HG02840 (cell line): ENCODE data around the gene PAFAH1B1.

ENCODE experiments used
- ATAC-seq: cut with Tn5 transposase; IDR thresholded peaks from one replicate; pipeline ENCODE4 v1.9.1; 2021; ENCODE audit warnings: mild to moderate bottlenecking, moderate library complexity, moderate number of reproducible peaks; ENCODE audit not compliant: unreplicated experiment, low FRiP score

Gene PAFAH1B1

DNA sequence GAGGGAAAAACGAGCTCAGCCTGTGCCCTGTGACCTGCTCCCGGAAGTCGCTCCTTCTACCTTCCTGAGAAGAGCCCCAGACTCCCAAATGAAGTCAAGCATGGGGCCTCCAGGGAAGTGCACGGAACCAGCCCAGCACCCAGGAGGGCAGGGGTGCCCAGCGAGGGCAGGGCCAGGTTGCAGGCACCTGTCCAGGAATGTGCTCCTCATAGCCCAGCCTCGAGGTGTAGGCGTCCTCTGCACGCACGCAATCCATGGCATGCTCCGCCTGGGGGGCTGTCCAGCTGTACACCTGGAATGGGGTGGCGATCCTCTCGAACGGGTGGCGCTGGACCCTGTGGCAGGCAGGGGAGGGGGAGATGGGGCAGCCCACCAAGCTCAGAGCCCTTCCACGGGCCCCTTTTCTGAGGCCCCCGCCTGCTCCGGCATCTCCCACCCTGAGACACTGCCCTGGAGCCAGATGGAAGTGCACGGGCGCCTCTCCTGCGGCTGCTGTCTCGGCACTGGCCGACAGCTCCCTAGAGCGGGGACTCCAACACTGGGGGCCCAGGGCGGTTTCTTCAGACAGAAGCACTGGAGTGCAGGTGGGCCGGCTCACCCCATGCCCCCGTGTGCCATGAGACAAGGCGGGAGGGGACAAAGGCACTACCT is 107.2 kb downstream of the PAFAH1B1 start:
- no peak for ATAC-seq

DNA sequence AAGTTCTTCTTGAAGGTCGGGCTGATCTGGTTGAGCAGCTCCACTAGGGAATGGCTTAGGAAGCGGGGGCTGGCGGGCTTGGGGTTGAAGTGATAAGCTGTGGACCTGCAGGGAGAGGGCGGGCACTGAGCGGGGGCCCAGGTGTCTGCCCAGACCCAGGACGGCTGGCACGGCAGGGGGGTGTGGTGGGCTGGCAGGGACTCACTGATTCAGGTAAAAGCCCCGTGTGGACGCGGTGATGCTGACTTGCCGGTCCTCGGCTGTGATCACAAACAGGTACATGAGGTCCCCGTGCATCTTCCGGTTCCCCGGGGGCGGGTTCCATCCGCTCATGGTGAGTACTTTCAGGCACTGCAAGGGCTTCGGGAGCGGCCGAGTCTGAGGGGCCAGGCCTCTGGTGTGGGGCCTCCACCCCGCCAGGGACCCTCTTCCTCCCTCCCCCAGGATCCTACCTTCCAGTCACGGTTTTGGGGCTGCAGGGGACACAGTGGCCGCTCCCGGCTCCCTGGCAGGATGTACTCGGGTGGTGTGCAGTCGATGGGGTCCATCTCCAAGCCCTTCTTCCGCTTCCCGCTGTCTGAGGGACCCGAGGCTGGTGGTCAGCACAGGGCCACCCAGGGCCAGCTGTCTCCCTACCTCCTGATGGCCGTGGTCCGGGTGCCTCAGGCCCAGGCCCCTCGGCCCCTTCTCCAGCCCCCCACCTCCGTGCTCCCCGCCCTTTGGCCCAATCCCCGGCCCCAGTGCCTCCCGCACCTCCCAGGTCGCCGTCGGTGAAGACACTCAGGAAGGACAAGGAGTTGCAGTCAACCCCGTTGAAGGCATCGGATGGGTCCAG is 107.9 kb downstream of the PAFAH1B1 start:
- ATAC-seq = no peak

DNA sequence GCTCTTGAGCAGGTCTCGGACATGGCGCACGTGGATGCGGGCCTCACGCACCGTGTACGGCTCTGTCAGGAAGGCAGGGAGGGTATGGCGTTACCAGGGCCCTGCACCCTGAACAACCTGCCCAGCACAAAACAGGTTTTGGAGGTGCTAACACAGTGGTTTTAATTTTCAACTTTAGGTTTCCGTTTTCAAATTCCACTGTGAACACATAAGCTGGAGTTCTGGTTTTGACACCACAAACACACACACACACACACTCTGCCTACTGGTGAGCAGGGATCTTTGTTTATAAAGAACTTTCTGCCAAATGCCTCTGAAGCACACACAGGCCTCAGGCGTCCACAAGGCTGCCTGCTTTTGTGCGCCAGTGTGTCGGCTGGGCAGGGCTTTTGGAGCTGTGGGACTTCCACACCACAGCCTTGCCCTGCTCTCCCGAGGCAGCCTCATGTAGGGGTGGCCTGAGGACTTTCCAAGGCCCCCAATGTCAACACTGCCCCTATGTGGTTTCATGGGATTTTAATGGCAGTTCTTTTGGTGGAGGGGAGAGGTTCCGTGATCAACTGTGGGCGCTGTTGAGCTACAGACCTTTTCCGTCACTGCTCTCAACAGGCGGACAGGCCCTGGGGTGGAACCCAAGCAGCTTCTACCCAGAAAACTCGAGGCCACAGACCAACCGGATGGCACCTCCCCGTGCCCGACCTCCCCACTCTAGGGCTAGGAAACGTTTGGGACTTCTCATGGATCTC is 108.7 kb downstream of the PAFAH1B1 start:
- ATAC-seq = no peak

DNA sequence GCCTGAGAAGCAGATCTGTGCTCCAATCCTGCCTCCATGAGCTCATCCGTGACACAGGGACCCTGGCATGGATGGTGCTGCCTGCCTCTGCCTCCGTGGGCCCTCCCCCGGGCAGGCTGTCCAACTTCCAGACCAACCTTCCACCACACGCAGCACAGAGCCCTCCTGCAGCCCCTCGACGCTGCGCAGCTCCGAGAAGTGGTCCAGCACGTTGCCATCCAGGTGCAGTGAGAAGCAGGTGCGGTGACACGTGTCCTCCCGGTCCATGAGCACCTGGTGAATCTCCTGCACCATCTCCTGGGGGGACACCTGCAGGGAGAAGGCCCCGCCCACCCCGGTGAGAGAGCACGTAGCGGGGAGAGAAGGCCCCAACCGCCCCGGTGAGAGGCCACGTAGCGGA is 109.7 kb downstream of the PAFAH1B1 start:
- ATAC-seq = no peak

DNA sequence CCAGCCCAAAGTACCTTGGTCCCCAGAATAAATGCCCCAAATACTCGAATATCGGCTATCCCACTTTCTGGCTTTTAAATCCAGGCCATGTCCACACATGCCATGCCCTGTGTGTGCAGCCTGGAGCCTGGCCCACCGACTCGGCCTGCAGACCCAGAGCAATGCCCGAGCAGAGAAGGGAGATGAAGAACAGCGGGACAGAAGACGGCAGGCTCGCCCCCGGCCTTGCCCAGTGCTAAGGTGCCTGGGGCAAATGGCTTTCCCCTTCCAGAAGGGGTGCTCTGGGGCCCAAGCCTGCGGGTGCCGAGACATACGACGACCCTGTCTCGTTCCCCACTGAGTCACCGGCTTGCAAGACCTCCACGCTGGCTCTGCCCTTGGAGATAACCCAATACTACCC is 110.2 kb downstream of the PAFAH1B1 start:
- no peak for ATAC-seq

DNA sequence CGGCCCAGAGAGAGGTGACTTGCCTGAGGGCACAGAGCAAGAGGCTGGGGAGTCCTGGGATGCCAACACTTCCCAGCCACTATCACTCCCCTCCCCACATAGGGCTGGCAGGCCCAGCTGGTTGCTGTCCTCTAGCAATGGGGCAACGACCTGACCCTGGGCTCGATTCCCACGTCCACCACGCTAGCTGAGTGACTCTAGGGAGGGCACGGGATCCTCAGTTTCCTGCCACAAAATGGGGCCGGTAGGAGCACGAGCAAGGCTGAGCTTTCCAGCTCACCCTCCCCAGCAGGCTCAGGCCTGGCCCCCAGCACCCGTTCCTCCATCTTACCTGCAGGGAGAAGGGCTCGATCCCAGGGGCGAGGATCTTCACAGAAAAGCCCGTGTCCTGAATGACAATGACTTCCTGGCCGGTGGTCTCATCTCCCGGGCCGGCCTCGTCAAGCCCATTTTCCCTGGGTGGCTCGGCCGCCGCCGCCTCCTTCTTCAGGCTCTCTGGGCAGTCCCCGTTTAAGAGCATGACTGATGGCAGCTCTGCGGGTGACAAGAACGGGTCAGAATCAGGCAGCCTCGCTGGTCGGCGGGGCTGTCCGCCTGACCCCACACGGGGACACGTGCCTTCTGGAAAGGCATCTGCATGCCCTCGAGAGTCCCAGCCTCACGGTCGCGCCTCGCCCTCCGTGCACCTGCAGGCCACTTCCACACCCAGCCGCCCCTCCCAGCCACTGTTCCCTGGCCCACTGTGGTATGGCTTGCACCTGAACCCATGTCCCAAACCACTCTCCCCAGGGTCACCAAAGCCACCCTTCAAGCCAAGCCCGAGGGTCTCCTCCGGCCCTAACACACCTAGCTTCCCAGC is 110.8 kb downstream of the PAFAH1B1 start:
- no peak for ATAC-seq

DNA sequence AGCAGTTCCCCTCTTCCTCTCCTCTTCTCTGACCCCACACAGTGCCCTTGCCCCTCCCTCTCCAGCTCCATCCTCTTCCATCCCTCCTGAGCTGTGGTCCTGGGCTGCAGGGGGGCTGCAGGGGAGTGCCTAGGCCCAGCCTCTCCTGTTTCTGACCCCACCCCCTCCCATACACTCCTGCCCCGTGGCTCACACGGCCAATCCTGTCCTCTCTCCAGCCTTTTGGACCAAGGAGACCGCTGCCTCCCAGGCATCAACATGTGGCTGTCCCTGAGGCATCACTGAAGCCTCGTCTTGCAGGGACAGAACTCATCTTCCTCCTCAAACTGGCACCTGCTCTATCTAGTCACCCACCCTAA is 111.4 kb downstream of the PAFAH1B1 start:
- ATAC-seq = no peak

DNA sequence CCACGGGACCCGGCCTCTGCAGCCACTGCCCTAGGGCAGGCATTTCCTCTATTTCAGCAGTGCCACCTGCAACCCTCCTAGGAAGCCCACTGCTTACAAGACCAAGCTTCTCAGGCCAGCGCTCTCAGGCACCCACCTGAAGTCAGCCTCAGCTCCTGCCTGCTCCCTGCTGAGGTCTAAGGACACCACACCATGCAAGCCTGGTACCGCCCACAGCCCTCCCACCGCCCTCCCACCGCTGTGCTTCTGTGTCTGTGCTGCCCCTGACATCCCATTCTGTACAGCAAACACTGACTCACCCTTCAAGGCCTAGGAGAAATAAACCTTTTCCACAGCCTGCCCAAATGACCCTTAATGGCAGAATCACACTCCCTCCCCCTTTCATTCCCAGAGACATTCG is 111.8 kb downstream of the PAFAH1B1 start:
- ATAC-seq = no peak

DNA sequence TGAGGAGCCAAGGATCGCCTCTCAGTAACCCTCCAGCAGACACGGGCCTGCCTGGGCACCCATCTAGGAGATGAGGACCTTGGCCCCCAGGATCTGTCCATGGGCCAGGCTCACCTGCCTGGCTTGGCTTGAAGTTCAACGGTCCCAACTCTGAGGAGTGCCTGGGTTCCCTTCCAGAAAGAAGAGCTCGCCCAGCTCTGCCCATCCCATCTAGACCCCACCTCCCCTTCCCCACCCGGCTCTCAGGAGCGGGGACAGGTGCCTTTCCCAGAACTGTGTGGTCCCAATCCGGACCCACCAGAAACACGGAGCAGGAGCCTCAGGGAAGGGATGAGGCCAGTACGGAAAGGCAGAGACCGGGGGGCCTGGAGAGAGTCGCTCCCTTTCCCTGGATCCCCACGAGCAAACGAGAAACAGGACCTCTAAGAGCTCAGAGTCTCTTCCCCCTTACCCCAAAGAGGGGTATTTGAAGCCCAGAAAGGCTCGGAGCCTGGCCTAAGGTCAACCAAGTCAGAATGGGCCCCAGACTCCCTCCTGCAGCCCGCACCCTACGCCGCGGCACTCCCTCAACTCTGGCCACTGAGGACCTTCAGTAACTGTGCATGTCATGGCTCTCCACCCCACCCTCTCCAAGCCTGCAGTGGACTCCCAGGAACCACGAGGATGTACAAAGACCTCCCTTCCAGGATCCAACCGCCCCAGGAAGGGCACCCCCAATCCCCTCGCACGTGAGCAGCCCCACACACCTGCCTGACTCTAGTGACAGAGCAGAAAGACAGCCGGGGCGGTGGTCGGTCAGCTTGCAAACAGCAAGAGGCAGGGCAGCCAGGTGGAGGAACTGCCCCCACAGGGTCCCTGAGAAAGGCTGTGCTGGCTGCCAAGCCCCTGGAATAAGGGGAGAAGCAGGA is 112.7 kb downstream of the PAFAH1B1 start:
- no peak for ATAC-seq

DNA sequence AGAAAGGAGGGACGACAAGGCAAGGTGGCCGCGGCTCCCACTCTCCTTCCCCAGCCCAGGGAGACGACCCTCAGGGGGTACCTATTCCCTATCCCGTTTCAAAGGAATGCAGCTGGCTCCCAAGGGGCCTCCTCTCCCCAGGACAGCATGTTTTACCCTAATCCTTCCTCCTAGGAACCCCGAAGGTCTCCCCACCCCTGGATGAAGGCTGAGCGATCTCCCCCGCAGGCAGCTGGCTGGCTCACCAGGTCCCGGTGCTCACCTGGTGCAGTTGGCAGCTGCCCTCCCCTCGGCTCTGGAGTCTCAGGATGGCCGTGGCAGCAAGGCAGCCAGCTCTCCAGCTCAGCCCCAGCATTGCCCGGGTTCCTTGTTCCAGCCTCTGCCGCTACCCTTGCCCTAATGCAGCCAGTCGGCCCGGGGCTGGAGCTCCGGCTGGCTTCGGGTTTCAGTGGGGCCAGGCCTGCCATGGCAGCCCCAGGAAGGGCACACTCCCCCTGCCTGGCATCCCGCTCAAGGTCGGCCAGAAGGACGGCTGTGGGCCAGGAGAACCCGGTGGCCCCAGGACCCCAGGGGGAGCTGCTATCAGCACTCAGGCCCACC is 113.6 kb downstream of the PAFAH1B1 start:
- no peak for ATAC-seq

DNA sequence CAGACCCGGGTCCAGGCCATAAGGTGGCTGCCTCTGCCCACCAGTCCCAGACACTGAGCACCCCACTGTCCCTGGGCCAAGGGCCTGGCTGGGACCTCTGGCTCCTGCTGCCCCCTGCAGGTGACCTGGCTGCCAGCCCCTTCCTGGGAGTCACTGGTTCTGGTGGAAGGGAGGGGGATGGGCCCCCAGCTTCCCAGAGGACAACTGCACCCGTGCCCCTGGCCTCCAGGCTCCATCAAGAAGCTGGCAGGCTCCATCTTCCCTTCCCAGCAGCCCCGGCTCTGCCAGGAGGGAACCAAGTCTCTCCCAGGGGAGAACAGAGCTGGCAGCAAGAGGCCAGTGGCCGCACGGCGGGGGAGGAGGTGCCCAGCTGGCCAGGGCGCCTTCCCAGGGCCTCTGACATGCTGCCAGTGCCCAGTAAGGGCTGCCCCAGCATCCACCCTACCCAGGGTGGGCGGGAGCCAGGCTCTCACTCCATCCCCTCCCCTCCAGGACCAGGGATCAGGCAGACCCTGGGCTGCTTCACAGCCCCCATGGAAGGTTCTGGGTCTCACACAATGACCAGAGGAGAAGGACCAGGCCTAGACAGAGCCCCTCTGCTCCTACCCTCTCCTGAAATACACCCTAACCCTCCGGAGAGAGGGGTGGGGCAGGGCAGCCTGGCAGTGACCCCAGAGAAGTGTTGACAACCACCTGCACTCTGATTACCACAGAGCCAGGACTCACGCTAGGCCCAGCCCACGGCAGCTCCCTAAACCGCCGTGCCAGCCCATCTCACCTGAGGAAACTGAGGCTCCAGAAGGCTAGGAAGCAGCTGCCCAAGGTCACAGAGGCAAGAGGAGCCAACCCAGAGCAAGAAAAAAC is 114.5 kb downstream of the PAFAH1B1 start:
- ATAC-seq = no peak

DNA sequence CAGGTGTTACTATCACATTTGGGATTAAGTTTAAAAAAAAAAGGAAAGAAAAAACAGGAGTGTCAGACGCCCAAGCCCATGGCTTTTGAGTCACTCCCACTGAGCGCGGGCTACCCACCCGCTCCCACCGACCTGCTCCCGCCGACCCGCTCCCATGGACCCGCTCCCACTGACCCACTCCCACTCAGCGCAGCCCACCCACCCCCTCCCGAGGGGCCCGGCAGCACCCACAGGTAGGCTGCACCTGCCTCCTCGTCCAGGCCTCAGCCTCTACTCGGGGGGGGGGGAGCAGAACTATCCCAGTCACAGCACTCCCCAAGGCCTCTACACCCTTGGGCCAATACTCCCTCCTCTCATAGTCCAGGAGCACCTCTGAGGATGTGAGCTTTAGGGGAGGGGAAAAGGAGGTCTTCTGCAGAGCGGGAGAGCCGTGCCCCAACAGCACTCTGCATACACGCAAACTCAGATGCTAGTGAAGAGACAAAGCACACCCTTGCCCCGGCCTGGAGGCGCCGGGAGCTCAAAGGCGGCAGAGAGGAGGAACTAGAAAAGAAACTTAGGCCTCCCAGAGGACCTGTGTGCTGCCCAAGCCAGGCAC is 115.2 kb downstream of the PAFAH1B1 start:
- ATAC-seq = no peak

DNA sequence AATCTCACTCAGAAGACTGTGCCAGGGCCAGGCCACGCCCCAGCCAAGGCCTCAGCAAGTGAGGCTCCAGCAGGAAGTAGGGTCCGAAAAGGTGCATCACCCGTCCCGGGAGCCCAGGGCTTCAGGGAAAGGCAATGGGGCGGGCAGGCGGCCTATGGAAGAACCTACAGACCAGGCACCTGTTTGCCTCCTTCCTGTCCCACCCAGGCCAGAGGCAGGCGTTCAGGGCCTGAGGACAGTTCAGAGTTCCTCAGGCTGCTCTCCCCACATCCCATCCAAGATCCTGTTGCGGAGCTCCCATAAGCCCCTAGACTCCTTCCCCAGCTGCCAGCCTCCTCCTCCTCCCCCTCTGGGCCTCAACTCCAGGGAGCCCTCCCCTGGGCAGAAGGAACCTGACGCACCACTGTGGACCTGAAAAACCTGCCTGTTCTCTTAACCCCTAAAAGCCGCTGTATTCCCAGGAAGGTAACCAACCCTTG is 115.8 kb downstream of the PAFAH1B1 start:
- ATAC-seq = no peak

DNA sequence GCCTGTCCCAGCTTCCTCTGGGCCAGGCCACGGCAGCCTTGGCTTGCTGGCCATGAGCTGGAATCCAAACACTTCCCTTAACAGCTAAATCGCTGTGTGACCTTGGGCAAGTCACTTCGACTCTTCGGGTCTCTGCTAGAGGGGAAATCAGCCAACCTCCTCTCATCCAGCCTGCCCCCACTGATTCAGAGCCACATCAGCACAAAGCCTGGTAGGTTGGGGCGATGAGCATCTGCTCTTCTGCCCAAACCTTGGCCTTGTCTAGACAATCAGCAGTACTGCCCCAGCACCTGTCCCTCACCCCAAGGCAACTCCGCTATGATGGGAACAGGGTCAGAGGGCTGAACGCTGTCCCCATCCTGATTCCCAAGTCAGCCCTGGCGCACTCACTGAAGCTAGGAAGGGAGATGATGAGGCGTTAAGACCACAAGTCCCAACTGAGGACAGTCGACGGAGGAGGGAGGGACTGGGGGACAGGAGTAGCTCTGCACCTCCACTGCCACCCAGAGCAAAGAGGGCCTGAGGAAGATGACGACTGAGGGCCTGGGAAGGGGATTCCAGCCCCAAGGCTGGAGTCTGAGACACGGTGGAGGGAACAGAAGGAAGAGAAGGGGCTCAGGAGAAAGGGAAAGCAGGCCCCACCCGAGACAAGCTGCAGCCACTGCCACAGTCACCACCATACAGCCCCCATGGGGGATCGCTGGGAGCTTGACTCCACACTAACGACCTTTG is 116.8 kb downstream of the PAFAH1B1 start:
- ATAC-seq = no peak

DNA sequence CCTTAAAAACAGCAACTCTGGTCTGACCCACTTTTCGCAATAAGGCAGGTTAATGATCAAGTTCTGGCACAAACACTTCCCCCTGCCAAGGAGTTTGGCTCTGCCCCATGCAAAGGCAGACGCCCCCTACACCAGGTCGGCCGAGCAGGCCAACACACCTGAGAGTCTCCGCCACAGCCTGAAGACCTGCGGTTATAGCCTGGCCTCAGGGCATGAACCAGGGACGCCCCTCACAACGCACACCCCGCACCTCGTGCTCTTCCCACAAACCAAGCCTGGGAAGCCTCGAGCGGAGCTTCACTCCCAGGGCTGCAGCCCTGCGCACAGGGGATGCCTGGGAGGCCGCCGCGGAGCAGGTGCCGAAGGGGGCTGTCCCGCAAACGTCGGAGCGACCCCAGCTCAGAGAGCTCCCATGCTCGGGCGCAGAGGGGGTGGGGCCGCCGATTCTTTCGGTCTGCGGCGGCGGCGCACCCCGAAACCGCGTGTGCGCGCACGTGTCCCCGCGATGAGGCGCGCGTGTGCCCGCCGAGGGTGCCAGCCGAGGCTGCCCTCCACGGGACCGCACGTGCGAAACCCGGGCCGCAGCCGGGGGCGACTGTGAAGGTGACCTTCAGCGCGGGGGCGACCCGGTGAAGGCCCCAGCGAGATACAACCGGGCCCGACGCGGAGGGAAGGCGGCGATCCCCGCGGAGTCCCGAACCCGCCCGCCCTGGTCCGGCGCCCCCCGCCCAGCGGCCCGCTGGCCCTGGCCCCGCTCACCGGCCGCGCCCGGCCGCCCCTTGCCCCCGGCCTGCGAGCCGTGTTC is 117.6 kb downstream of the PAFAH1B1 start:
- ATAC-seq = peak; percentile 26

DNA sequence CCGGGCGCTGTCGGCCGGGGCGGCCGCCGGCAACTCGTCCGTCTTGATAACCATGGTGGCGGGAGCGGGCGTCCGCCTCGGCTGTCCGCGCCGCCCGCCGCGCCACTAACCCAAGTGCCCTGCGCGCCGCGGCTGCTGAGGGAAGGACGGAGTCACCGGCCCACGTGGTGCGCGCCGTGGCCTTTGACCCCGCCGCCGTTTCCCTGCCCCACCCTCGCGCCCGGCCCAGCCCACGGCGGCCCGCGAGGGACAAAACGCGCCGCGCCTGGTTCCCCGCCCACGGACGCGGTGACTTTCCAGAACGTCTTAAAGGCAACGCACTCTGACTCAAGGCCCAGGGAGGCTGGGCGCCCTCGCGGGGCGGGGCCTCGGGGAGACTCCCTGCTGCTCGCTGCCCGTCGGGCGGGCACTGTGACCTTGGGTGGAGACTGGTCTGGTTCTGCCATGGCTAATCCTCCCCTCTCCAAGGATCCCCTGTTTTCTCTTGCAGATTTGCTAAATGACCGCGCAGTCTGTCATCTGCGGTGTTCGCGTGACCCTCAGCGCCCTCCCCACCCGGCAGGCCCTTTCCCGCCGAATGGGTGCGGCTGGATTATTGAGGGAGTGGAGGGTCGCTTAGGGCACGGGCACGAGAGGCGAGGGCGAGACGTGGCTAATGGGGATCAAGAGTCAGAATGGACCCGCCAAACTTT is 118.3 kb downstream of the PAFAH1B1 start, which contains the start of gene CLUH:
Gene CLUH, minus strand, starts transcription at position 157 of the 692 bp plus-strand sequence. Its CDS starts 103 bp downstream, at position 54.
- ATAC-seq = peak; percentile 80
